NCI-H1694 treated with DMSO at 0.1 percent for 48 hours (cell line): Measurements from ENCODE around the gene INPP5A.
"Not testable (repeated sequence)": the region's sequence is repeated elsewhere in the genome, so short reads cannot be mapped to it uniquely, and the experiment has no call there.

Source experiments
- DNase-seq: peaks from one replicate; lab custom pipeline; 2025; lab: John Stamatoyannopoulos, UW

Gene INPP5A

GRCh38 chr10:132503581-132504421 is 33.8 kb upstream of the INPP5A start:
- no peak for DNase-seq

GRCh38 chr10:132504501-132505272 is 32.9 kb upstream of the INPP5A start:
- no peak for DNase-seq

GRCh38 chr10:132505546-132505945 is 32.0 kb upstream of the INPP5A start:
- not testable (repeated sequence) for DNase-seq

GRCh38 chr10:132506711-132507408 is 30.7 kb upstream of the INPP5A start:
- no peak for DNase-seq

GRCh38 chr10:132507409-132507955 is 30.1 kb upstream of the INPP5A start:
- DNase-seq = no peak

GRCh38 chr10:132507956-132508490 is 29.6 kb upstream of the INPP5A start:
- DNase-seq = no peak

- no peak for DNase-seq
These were observed 28.8 kb upstream of the INPP5A start for GRCh38 chr10:132508581-132509443.

GRCh38 chr10:132509506-132510173 is 27.9 kb upstream of the INPP5A start:
- no peak for DNase-seq

- DNase-seq = no peak
These were observed 27.4 kb upstream of the INPP5A start for GRCh38 chr10:132510174-132510611.

GRCh38 chr10:132511121-132512051 is 26.2 kb upstream of the INPP5A start:
- no peak for DNase-seq

- DNase-seq = no peak
These were observed 25.5 kb upstream of the INPP5A start for GRCh38 chr10:132512052-132512442.

- DNase-seq = no peak
These were observed 24.8 kb upstream of the INPP5A start for GRCh38 chr10:132512693-132513345.

GRCh38 chr10:132514821-132515520 is 22.6 kb upstream of the INPP5A start:
- no peak for DNase-seq

GRCh38 chr10:132515811-132516726 is 21.5 kb upstream of the INPP5A start:
- no peak for DNase-seq

GRCh38 chr10:132516771-132517725 is 20.5 kb upstream of the INPP5A start:
- DNase-seq = no peak
